Body of pancreas (tissue), 4 donors: ENCODE results near the gene KCTD19.

ENCODE experiments used
- POLR2A ChIP-seq, 3 donors: fragments of 450-650 bp; IDR thresholded peaks; one replicate each; pipeline ENCODE4 v1.6.1; 2016; ENCODE audit warnings: antibody characterized with exemption in 3 of 3, mild to moderate bottlenecking in 2 of 3
- TF ChIP-seq, protein P1 (sequence below), 7 experiments: fragments of 450-650 bp in 4 of 7; fragments of 200-600 bp in 3 of 7; sonication (generic) in 3 of 7; IDR thresholded peaks; one replicate each; pipeline ENCODE4 v1.5.1; 2016 to 2019; ENCODE audit warnings: antibody characterized with exemption in 7 of 7

- TF ChIP-seq, protein P1, sequence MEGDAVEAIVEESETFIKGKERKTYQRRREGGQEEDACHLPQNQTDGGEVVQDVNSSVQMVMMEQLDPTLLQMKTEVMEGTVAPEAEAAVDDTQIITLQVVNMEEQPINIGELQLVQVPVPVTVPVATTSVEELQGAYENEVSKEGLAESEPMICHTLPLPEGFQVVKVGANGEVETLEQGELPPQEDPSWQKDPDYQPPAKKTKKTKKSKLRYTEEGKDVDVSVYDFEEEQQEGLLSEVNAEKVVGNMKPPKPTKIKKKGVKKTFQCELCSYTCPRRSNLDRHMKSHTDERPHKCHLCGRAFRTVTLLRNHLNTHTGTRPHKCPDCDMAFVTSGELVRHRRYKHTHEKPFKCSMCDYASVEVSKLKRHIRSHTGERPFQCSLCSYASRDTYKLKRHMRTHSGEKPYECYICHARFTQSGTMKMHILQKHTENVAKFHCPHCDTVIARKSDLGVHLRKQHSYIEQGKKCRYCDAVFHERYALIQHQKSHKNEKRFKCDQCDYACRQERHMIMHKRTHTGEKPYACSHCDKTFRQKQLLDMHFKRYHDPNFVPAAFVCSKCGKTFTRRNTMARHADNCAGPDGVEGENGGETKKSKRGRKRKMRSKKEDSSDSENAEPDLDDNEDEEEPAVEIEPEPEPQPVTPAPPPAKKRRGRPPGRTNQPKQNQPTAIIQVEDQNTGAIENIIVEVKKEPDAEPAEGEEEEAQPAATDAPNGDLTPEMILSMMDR (IDR thresholded peaks at IDR 0.05): no peak
- TF ChIP-seq POLR2A (IDR thresholded peaks at IDR 0.05): no peak
Observed at GRCh38 chr16:67250045-67250327, 76.6 kb downstream of the KCTD19 start.
